Upper lobe of right lung (tissue), 1 donor: Measurements from ENCODE around the gene DOCK2. TPM values are rescaled to one million over a fixed set of nuclear protein-coding genes. Genes with fewer than 3 reads are reported as not detected.

Experiments
- ATAC-seq: fragments of 200-7000 bp; cut with Tn5 transposase; one replicate; pipeline ENCODE4 v1.9.1; 2020; ENCODE audit warnings: mild to moderate bottlenecking, moderate library complexity
- DNase-seq: peaks from one replicate; pipeline ENCODE4 v3.0.0-alpha.2; 2020
- H3K27ac ChIP-seq: fragments of 200-600 bp; one replicate; pipeline ENCODE4 v1.8.0; 2022
- H3K27me3 ChIP-seq: fragments of 200-600 bp; one replicate; pipeline ENCODE4 v1.8.0; 2022; ENCODE audit warnings: mild to moderate bottlenecking
- H3K36me3 ChIP-seq: fragments of 200-600 bp; one replicate; pipeline ENCODE4 v1.8.0; 2022
- H3K4me1 ChIP-seq: fragments of 200-600 bp; one replicate; pipeline ENCODE4 v1.8.0; 2022
- H3K4me3 ChIP-seq: fragments of 200-600 bp; one replicate; pipeline ENCODE4 v1.8.0; 2022; ENCODE audit warnings: mild to moderate bottlenecking
- H3K9me3 ChIP-seq: fragments of 200-600 bp; one replicate; pipeline ENCODE4 v1.8.0; 2022
- CTCF ChIP-seq: fragments of 200-600 bp; IDR thresholded peaks from one replicate; pipeline ENCODE4 v1.8.0; 2022; ENCODE audit warnings: antibody characterized with exemption
- intact Hi-C: fragments of 100-400 bp; cut with DNase I; formaldehyde crosslinking; loops from one replicate; pipeline ENCODE4 v1.11.0; 2022
- total RNA-seq: library from RNA; stranded (reverse); fragmentation: NEBNext Ultra II Directional; extraction: Animal tissue kit (Norgen Biotek cat#: 25700); gene quantifications from one replicate; pipeline ENCODE4 v1.2.1, GENCODE V29; 2021
- donor health status: DM: no; HTN: yes; CAD: no; lungs with severe emphysema.

Gene DOCK2
- total RNA-seq, 1 donor from 2014 or later: 65.4 TPM

DNA sequence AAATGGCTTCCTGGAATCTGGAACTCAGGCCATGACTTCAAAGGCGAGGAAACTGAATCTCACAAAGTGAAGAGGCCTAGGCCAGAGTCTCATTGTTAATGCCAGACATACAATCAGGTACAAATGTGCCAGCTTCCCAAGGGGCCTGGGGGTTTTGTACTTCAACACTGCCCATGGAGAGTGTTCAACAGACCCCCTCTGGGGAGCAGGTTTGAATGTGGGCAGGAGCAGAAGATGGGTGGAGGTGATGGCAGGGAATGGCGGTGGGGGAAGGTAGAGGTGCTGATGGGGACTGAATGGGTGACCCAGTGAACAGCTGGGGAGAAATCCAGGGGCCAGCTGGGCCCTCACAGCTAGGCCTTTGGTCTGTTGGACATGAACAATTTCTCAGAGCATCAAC, 480.7 kb downstream of the DOCK2 start:
- Histone ChIP-seq H3K9me3 (no peaks in the 10 kb centered on the region), H3K27ac (no peak overlapping the region), H3K36me3 (no peaks in the 10 kb centered on the region), H3K4me1 (no peaks in the 10 kb centered on the region), H3K27me3 (no peaks in the 10 kb centered on the region), H3K4me3 (no peak overlapping the region)
- intact Hi-C loops: no loop called here
- no peak for TF ChIP-seq CTCF
- ATAC-seq (no peak), DNase-seq (no peak)

GRCh38 chr5:170120576-170120975, 483.5 kb downstream of the DOCK2 start:
- H3K4me3 ChIP-seq: no peak overlapping the region
- no peak for ATAC-seq
- intact Hi-C loops: no loop called here
- no peak for TF ChIP-seq CTCF
- H3K9me3 ChIP-seq: peaks cover 4% of the 10 kb centered on the region
- no peaks in the 10 kb centered on the region for H3K36me3 ChIP-seq
- no peaks in the 10 kb centered on the region for H3K27me3 ChIP-seq
- DNase-seq: no peak
- no peaks in the 10 kb centered on the region for H3K4me1 ChIP-seq
- no peak overlapping the region for H3K27ac ChIP-seq

DNA sequence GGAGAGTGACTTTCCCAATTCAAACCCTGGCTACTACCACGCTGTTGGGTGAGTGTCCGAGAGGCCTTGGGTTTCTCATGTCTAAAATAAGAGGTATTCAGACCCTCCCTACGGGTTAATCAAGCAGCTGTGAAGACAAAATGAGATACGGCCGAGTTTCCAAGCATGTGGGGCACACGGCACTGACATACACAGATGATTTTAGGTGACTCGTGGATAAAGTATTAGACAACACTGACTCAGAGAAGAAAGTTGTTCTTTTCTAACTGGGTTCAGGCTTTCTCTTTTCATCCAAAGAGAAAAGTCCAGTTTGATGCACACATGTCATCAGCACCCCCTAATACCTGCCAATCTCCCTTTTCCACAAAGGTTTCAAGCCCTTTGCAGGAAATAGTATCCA, 484.2 kb downstream of the DOCK2 start:
- Histone ChIP-seq H3K27ac (no peak overlapping the region), H3K27me3 (no peaks in the 10 kb centered on the region), H3K9me3 (peaks cover 12% of the 10 kb centered on the region), H3K36me3 (no peaks in the 10 kb centered on the region), H3K4me3 (no peak overlapping the region), H3K4me1 (no peaks in the 10 kb centered on the region)
- no peak for TF ChIP-seq CTCF
- DNase-seq (no peak), ATAC-seq (no peak)
- intact Hi-C loops: no loop called here

DNA sequence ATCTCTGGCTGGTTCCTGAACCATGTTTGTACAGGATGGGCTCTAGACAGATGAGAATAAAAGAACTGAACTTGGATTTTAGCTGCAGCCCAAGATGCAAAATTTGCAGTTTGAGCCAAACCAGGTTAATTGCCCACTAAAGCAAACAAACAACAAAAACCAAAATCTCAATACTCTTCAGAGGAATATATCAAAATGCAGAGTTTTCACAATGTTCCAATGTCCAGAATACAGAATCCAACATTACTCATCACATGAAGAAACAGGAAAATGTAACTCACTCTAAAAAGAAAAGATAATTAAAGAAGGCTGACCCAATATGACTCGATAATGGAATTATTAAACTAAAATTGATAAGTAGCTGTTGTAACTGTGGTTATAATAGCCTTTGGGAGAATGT, 489.0 kb downstream of the DOCK2 start:
- no peaks in the 10 kb centered on the region for H3K27me3 ChIP-seq
- H3K36me3 ChIP-seq: no peaks in the 10 kb centered on the region
- no peak overlapping the region for H3K4me3 ChIP-seq
- ATAC-seq (no peak), DNase-seq (no peak)
- TF ChIP-seq CTCF: no peak
- no peaks in the 10 kb centered on the region for H3K4me1 ChIP-seq
- intact Hi-C loops: no loop called here
- H3K27ac ChIP-seq: no peak overlapping the region
- peaks cover 16% of the 10 kb centered on the region for H3K9me3 ChIP-seq

DNA sequence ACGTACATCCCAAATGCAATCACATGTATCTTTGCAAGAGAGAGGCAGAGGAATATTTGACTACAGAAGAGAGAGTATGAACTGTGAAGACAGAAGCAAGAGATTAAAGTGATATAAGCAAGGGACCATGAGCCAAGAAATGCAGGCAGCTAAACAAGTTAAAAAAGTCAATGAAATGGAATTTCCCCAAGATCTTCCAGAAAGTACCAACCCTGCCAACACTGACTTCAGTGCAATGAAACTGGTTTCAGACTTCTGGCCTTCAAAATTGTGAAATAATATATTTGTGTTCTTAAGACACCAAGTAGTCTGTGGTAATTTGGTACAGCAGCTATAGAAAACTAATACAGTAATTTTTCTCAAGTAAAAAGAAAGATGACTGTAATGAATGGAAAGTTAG, 489.6 kb downstream of the DOCK2 start:
- TF ChIP-seq CTCF: no peak
- H3K27ac ChIP-seq: no peak overlapping the region
- H3K4me3 ChIP-seq: no peak overlapping the region
- H3K4me1 ChIP-seq: no peaks in the 10 kb centered on the region
- peaks cover 16% of the 10 kb centered on the region for H3K9me3 ChIP-seq
- intact Hi-C loops: no loop called here
- no peaks in the 10 kb centered on the region for H3K27me3 ChIP-seq
- no peaks in the 10 kb centered on the region for H3K36me3 ChIP-seq
- DNase-seq: no peak
- ATAC-seq: no peak

DNA sequence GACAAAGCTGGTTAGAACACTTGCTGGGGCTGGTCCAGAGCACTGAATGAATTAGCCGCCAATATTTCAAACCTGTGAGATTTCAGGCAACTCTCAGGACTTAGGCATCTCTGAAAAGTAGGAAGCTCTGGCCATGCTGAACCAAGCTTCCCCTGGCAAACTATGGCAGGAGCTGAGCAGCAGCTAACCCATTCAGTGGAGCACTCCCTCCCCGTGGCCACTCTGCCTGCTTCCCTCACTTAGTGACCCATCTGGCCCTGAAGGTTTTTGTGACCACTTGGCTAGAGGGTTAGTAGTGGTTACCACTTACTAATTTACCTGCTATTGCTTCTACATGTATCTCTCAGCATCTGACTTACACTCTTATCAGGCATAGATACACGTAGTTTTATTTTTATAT, 494.2 kb downstream of the DOCK2 start:
- no peak overlapping the region for H3K27ac ChIP-seq
- no peak for DNase-seq
- TF ChIP-seq CTCF: no peak
- no peak for ATAC-seq
- no peaks in the 10 kb centered on the region for H3K27me3 ChIP-seq
- intact Hi-C loops: no loop called here
- no peaks in the 10 kb centered on the region for H3K36me3 ChIP-seq
- H3K9me3 ChIP-seq: peaks cover 5% of the 10 kb centered on the region
- H3K4me3 ChIP-seq: no peak overlapping the region
- no peaks in the 10 kb centered on the region for H3K4me1 ChIP-seq
